HepG2 (cell line): Measurements from ENCODE around the gene DLX4. TPM values are rescaled to one million over a fixed set of nuclear protein-coding genes. Genes with fewer than 3 reads are reported as not detected.

Experiments used
- ATAC-seq: fragments of 200-7000 bp; cut with Tn5 transposase; 3 replicates; pipeline ENCODE4 v1.9.1; 2020; ENCODE audit warnings: mild to moderate bottlenecking, moderate library complexity
- BruUV-seq: library from RNA; stranded (reverse); fragments of 400-500 nt; replicated peaks from 2 replicates; lab custom pipeline; 2021; lab: Mats Ljungman, UMichigan
- CTCF ChIA-PET: fragments of 300-600 bp; formaldehyde crosslinking; extraction: SDS; loops from one replicate; lab custom pipeline; 2021; ENCODE audit warnings: low total read pairs, inconsistent platforms, low intra/inter-chr PET ratio; lab: Yijun Ruan, JAX
- POLR2A ChIA-PET: fragments of 350-600 bp; sonication (Branson Sonifier 250); formaldehyde crosslinking; loops from one replicate; lab custom pipeline; 2020; ENCODE audit warnings: antibody characterized with exemption, inconsistent platforms; lab: Yijun Ruan, JAX
- DNase-seq: peaks from one replicate; pipeline ENCODE4 v3.0.0-alpha.2; 2015; ENCODE audit warnings: low spot score
- FAIRE-seq: peaks from 3 replicates; lab custom pipeline; 2011; peaks lifted over from hg19 to GRCh38; lab: Jason Lieb, UNC
- H2AFZ ChIP-seq: one replicate; pipeline ENCODE4 v1.6.1; 2011; ENCODE audit warnings: low read length, inconsistent platforms
- H3K27ac ChIP-seq: fragments of 300-600 bp; 3 replicates; pipeline ENCODE4 v1.8.0; 2011; ENCODE audit warnings: mixed run types, mild to moderate bottlenecking, mixed read lengths, low read length, inconsistent platforms; ENCODE audit not compliant: insufficient read depth; ENCODE audit errors: extremely low read length
- H3K27me3 ChIP-seq, 2 experiments: fragments of 200-600 bp in 1 of 2; 2 replicates in 1 of 2; 3 replicates in 1 of 2; pipeline versions ENCODE4 v1.6.0 to v1.8.0; 2011; ENCODE audit warnings: low read length in 2 of 2, mild to moderate bottlenecking in 2 of 2, moderate library complexity in 2 of 2, inconsistent platforms in 1 of 2; ENCODE audit not compliant: insufficient read depth in 2 of 2, control insufficient read depth in 1 of 2
- H3K36me3 ChIP-seq, 2 experiments: fragments of 200-600 bp in 1 of 2; replicated peaks in 1 of 2; 2 replicates in 1 of 2; 3 replicates in 1 of 2; pipeline versions ENCODE4 v1.5.1 to v1.8.0; 2011; ENCODE audit warnings: low read length in 2 of 2, inconsistent platforms in 1 of 2; ENCODE audit not compliant: insufficient read depth in 2 of 2, control insufficient read depth in 1 of 2
- H3K4me1 ChIP-seq: 2 replicates; pipeline ENCODE4 v1.5.1; 2012; ENCODE audit warnings: low read length, inconsistent platforms; ENCODE audit not compliant: insufficient read depth
- H3K4me2 ChIP-seq: 2 replicates; pipeline ENCODE4 v1.6.0; 2011; ENCODE audit warnings: low read depth, low read length, inconsistent platforms
- H3K4me3 ChIP-seq, 3 experiments: fragments of 200-600 bp in 1 of 3; sonication (generic), shearing (Covaris generic) in 1 of 3; replicated peaks in 1 of 3; 2 replicates each; pipeline ENCODE4 v1.5.1; 2011 to 2016; ENCODE audit warnings: low read length in 3 of 3, inconsistent platforms in 2 of 3, low read depth in 2 of 3, mild to moderate bottlenecking in 2 of 3, control low read depth in 1 of 3, mixed read lengths in 1 of 3; ENCODE audit not compliant: insufficient read depth in 1 of 3
- H3K79me2 ChIP-seq: one replicate; pipeline ENCODE4 v1.6.1; 2011; ENCODE audit warnings: low read length, inconsistent platforms; ENCODE audit not compliant: insufficient read depth
- H3K9ac ChIP-seq: 2 replicates; pipeline ENCODE4 v1.6.0; 2011; ENCODE audit warnings: mild to moderate bottlenecking, low read depth, low read length, inconsistent platforms; ENCODE audit not compliant: insufficient read depth
- H3K9me3 ChIP-seq: 2 replicates; pipeline ENCODE4 v1.5.1; 2012; ENCODE audit warnings: mild to moderate bottlenecking, low read length
- H4K20me1 ChIP-seq: 2 replicates; pipeline ENCODE4 v1.6.0; 2011; ENCODE audit warnings: inconsistent platforms, mild to moderate bottlenecking, low read length, moderate library complexity; ENCODE audit not compliant: insufficient read depth
- CBX5 ChIP-seq: sonication (generic); formaldehyde crosslinking; IDR thresholded peaks from 2 replicates; pipeline ENCODE4 v1.4.0; 2020; ENCODE audit warnings: missing genetic modification reagents, borderline replicate concordance
- CHD4 ChIP-seq: fragments of 200-600 bp; sonication (generic); IDR thresholded peaks from 2 replicates; pipeline ENCODE4 v1.7.0; 2017; ENCODE audit warnings: mild to moderate bottlenecking, low read length, borderline replicate concordance
- DNMT3B ChIP-seq: conservative IDR thresholded peaks from 2 replicates; pipeline ENCODE4 v1.6.1; 2016; ENCODE audit warnings: missing biosample characterization, control low read depth
- FOXA3 ChIP-seq: IDR thresholded peaks from 2 replicates; pipeline ENCODE4 v1.6.1; 2016; ENCODE audit warnings: missing genetic modification reagents, missing compliant biosample characterization
- HIVEP1 ChIP-seq: sonication (generic); formaldehyde crosslinking; IDR thresholded peaks from 2 replicates; pipeline ENCODE4 v1.4.0; 2020; ENCODE audit warnings: mild to moderate bottlenecking, missing genetic modification reagents
- KLF6 ChIP-seq: IDR thresholded peaks from 2 replicates; pipeline ENCODE4 v1.8.0; 2016; ENCODE audit warnings: missing biosample characterization, missing genetic modification reagents
- PAXIP1 ChIP-seq: sonication (generic); formaldehyde crosslinking; conservative IDR thresholded peaks from 2 replicates; pipeline ENCODE4 v1.4.0; 2020; ENCODE audit warnings: mild to moderate bottlenecking, missing genetic modification reagents, moderate library complexity
- RBAK ChIP-seq: sonication (generic); formaldehyde crosslinking; IDR thresholded peaks from 2 replicates; pipeline ENCODE4 v1.5.1; 2020; ENCODE audit warnings: mild to moderate bottlenecking, missing genetic modification reagents
- YY1 ChIP-seq: IDR thresholded peaks from 2 replicates; pipeline ENCODE4 v1.6.1; 2011; ENCODE audit warnings: low read length, low read depth, moderate library complexity, mild to moderate bottlenecking; ENCODE audit not compliant: insufficient read depth, insufficient replicate concordance
- ZNF616 ChIP-seq: sonication (generic); formaldehyde crosslinking; IDR thresholded peaks from 2 replicates; pipeline ENCODE4 v1.5.0; 2020; ENCODE audit warnings: low read depth, mild to moderate bottlenecking, missing genetic modification reagents
- ZNF713 ChIP-seq: sonication (generic); formaldehyde crosslinking; IDR thresholded peaks from 2 replicates; pipeline ENCODE4 v1.4.0; 2020; ENCODE audit warnings: mild to moderate bottlenecking, missing genetic modification reagents
- ZNF816 ChIP-seq: sonication (generic); formaldehyde crosslinking; IDR thresholded peaks from 2 replicates; pipeline ENCODE4 v1.8.0; 2022; ENCODE audit warnings: missing genetic modification reagents, mild to moderate bottlenecking, borderline replicate concordance
- ZNF883 ChIP-seq: sonication (generic); formaldehyde crosslinking; IDR thresholded peaks from 2 replicates; pipeline ENCODE4 v1.5.1; 2020; ENCODE audit warnings: mild to moderate bottlenecking, missing genetic modification reagents; ENCODE audit errors: not compliant biosample characterization
- ZSCAN21 ChIP-seq: sonication (generic); formaldehyde crosslinking; IDR thresholded peaks from 2 replicates; pipeline ENCODE4 v1.8.0; 2022; ENCODE audit warnings: mild to moderate bottlenecking, missing genetic modification reagents, moderate library complexity, borderline replicate concordance
- WGBS: methylation state at CpG from one replicate; pipeline ENCODE4 v1.1.6; 2017; ENCODE audit warnings: low lambda C conversion rate; 5-methylcytosine and 5-hydroxymethylcytosine counted together
- in situ Hi-C: cut with HindIII; loops from 2 replicates; pipeline ENCODE4 v1.10.0; 2017; ENCODE audit warnings: low pct_unique_long_range_greater_than_20kb; ENCODE audit not compliant: extremely low pct_ligation_motif_present
- intact Hi-C: fragments of 100-400 bp; cut with micrococcal nuclease; formaldehyde crosslinking; loops from one replicate; pipeline ENCODE4 v1.10.0; 2022; ENCODE audit not compliant: unreplicated experiment
- polyA plus RNA-seq, 8 experiments: library from polyadenylated mRNA; depleted of rRNA in 3 of 8; stranded (reverse) in 7 of 8; unstranded in 1 of 8; fragments of >200 nt; fragmentation: Illumina TruSeq in 4 of 8; extraction: Trizol in 4 of 8; gene quantifications; 2 replicates each; pipeline versions ENCODE4 v1.2.1 to v1.2.3, GENCODE V29; 2011 to 2016; ENCODE audit warnings: low read depth in 4 of 8, missing spikeins in 1 of 8, mixed read lengths in 1 of 8; ENCODE audit not compliant: insufficient read depth in 1 of 8
- total RNA-seq, 5 experiments: library from RNA; depleted of rRNA; stranded (reverse); fragments of >200 nt; fragmentation: Illumina TruSeq; extraction: Trizol; gene quantifications; 2 replicates each; pipeline ENCODE4 v1.2.3, GENCODE V29; 2016; ENCODE audit warnings: low read depth in 1 of 5
- TF ChIP-seq, protein P1 (sequence below): sonication (generic); formaldehyde crosslinking; IDR thresholded peaks from 2 replicates; pipeline ENCODE4 v1.4.0; 2020; ENCODE audit warnings: missing genetic modification reagents
- TF ChIP-seq, protein P2 (sequence below): sonication (generic); formaldehyde crosslinking; IDR thresholded peaks from 2 replicates; pipeline ENCODE4 v1.4.0; 2020; ENCODE audit warnings: mild to moderate bottlenecking, missing genetic modification reagents

DLX4 gene
- total and polyA plus RNA-seq, 2 of the 13 experiments (the other 11 are each of a cell fraction or from before 2014, with no cell fraction given): 0.55 to 2.3 TPM

- no peaks in the 10 kb centered on the region for H3K36me3 ChIP-seq
- H3K27ac ChIP-seq: no peak overlapping the region
- ChIA-PET CTCF (interaction anchor here (0.8 kb wide), 1 partner anchor 108 kb away, joined by 3 read pairs; no protein-coding TSS in a partner anchor), POLR2A (no interaction called here)
- 2% methylated on average over 33 of the region's 64 CpGs for WGBS
- no peak overlapping the region for H2AFZ ChIP-seq
- FAIRE-seq (no peak), ATAC-seq (peak; percentile 55), DNase-seq (peak; percentile 54)
- H3K9me3 ChIP-seq: no peaks in the 10 kb centered on the region
- intact Hi-C loops (no loop called here), in situ Hi-C loops (no loop called here)
- H4K20me1 ChIP-seq: peaks cover 4% of the 10 kb centered on the region; the same call in 1 of the 2 replicates
- peak overlapping the region; percentile 54 to 80 (median 60) for H3K4me3 ChIP-seq
- no TSS peak for BruUV-seq
- peak overlapping the region; percentile 48 for H3K9ac ChIP-seq
- H3K4me2 ChIP-seq: peak overlapping the region; percentile 97
- no peaks in the 10 kb centered on the region for H3K79me2 ChIP-seq
- H3K4me1 ChIP-seq: peaks cover 47% of the 10 kb centered on the region
- peaks cover 46 to 96% of the 10 kb centered on the region in 2 experiments for H3K27me3 ChIP-seq
- TF ChIP-seq HIVEP1 (0 out of 2 replicates have a peak, but pooled peaks have one; percentile 19), ZNF883 (CRISPR knock-in tag) (peak; percentile 68), ZNF816 (CRISPR knock-in tag) (peak; percentile 69; the same call in 1 of the 2 replicates), KLF6 (CRISPR knock-in tag) (peak; percentile 42; the same call in 1 of the 2 replicates), RBAK (CRISPR knock-in tag) (0 out of 2 replicates have a peak, but pooled peaks have one; percentile 13), DNMT3B (CRISPR knock-in tag) (0 out of 2 replicates have a peak, but pooled peaks have one; percentile 60), ZNF616 (CRISPR knock-in tag) (peak; percentile 82; the same call in 1 of the 2 replicates), YY1 (peak; percentile 58), PAXIP1 (no peak; the same call in 1 of the 2 replicates), FOXA3 (CRISPR knock-in tag) (peak; percentile 44; the same call in 1 of the 2 replicates), ZNF713 (CRISPR knock-in tag) (no peak), CBX5 (peak; percentile 51; the same call in 1 of the 2 replicates), CHD4 (no peak), ZSCAN21 (0 out of 2 replicates have a peak, but pooled peaks have one; percentile 24)
- TF ChIP-seq, protein P1, sequence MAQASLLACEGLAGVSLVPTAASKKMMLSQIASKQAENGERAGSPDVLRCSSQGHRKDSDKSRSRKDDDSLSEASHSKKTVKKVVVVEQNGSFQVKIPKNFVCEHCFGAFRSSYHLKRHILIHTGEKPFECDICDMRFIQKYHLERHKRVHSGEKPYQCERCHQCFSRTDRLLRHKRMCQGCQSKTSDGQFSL (CRISPR knock-in tag): 0 out of 2 replicates have a peak, but pooled peaks have one; percentile 22
- TF ChIP-seq, protein P2, sequence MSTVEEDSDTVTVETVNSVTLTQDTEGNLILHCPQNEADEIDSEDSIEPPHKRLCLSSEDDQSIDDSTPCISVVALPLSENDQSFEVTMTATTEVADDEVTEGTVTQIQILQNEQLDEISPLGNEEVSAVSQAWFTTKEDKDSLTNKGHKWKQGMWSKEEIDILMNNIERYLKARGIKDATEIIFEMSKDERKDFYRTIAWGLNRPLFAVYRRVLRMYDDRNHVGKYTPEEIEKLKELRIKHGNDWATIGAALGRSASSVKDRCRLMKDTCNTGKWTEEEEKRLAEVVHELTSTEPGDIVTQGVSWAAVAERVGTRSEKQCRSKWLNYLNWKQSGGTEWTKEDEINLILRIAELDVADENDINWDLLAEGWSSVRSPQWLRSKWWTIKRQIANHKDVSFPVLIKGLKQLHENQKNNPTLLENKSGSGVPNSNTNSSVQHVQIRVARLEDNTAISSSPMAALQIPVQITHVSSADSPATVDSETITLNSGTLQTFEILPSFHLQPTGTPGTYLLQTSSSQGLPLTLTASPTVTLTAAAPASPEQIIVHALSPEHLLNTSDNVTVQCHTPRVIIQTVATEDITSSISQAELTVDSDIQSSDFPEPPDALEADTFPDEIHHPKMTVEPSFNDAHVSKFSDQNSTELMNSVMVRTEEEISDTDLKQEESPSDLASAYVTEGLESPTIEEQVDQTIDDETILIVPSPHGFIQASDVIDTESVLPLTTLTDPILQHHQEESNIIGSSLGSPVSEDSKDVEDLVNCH: no peak
These were observed 421 bp upstream of the DLX4 start for GRCh38 chr17:49968405-49969133.
